Ovary (tissue), 9 donors: ENCODE results near the gene TMTC2. TPM values are rescaled to one million over a fixed set of nuclear protein-coding genes. Genes with fewer than 3 reads are reported as not detected.

Experiments used
- DNase-seq, 5 donors: peaks; one replicate each; pipeline ENCODE4 v3.0.0-alpha.2; 2019 to 2020
- H3K27ac ChIP-seq, 2 donors: fragments of 200-600 bp; one replicate each; pipeline versions ENCODE4 v1.5.1 to v1.8.0; 2019 to 2022
- H3K27me3 ChIP-seq: fragments of 200-600 bp; one replicate; pipeline ENCODE4 v1.8.0; 2022
- H3K36me3 ChIP-seq: fragments of 200-600 bp; sonication (generic); one replicate; pipeline ENCODE4 v1.5.1; 2019
- H3K4me1 ChIP-seq: one replicate; pipeline ENCODE4 v1.8.1; 2013; ENCODE audit warnings: mild to moderate bottlenecking, moderate library complexity; ENCODE audit not compliant: insufficient read depth
- H3K4me3 ChIP-seq: fragments of 200-600 bp; sonication (generic); one replicate; pipeline ENCODE4 v1.5.1; 2017
- H3K9me3 ChIP-seq, 2 donors: fragments of 200-600 bp in 1 of 2; sonication (generic) in 1 of 2; one replicate each; pipeline versions ENCODE4 v1.5.1 to v1.8.1; 2013 to 2019; ENCODE audit warnings: mild to moderate bottlenecking in 1 of 2, moderate library complexity in 1 of 2
- CTCF ChIP-seq, 3 donors: fragments of 450-650 bp in 2 of 3; fragments of 200-600 bp in 1 of 3; IDR thresholded peaks; one replicate each; pipeline versions ENCODE4 v1.5.1 to v1.8.0; 2016 to 2022; ENCODE audit warnings: antibody characterized with exemption in 3 of 3, mild to moderate bottlenecking in 1 of 3
- EP300 ChIP-seq: sonication (generic); formaldehyde crosslinking; IDR thresholded peaks from one replicate; pipeline ENCODE4 v1.6.1; 2017; ENCODE audit warnings: antibody characterized with exemption
- POLR2A ChIP-seq: fragments of 450-650 bp; IDR thresholded peaks from one replicate; pipeline ENCODE4 v1.6.1; 2017; ENCODE audit warnings: antibody characterized with exemption, mild to moderate bottlenecking, moderate library complexity
- WGBS, 3 donors: extraction: QIAGEN DNeasy Blood & Tissue Kit in 1 of 3; methylation state at CpG; one replicate each; pipeline versions ENCODE4 v1.1.5 to v1.1.7; 2013 to 2017; 5-methylcytosine and 5-hydroxymethylcytosine counted together
- intact Hi-C, 4 donors: fragments of 100-400 bp; cut with DNase I; formaldehyde crosslinking; loops; one replicate each; pipeline versions ENCODE4 v1.11.0 to v1.15.1; 2022 to 2023
- polyA plus RNA-seq, 2 donors: library from polyadenylated mRNA; stranded (reverse); fragments of 200-250 nt in 1 of 2; fragments of 350-450 nt in 1 of 2; fragmentation: Illumina TruSeq in 1 of 2; extraction: RNeasy Lipid Tissue Mini Kit (QIAGEN cat#74804) in 1 of 2; gene quantifications; one replicate each; pipeline ENCODE4 v1.2.3, GENCODE V29; 2013 to 2014
- total RNA-seq, 7 donors: library from RNA; depleted of rRNA in 2 of 7; stranded (reverse); fragments of >200 nt in 2 of 7; fragmentation: NEBNext Ultra II Directional in 3 of 7; extraction: Animal tissue kit (Norgen Biotek cat#: 25700) in 3 of 7; gene quantifications; one replicate each; pipeline versions ENCODE4 v1.1.0 to v1.2.4, GENCODE V29; 2016 to 2023
- donor health status: DM: no; HTN: no; CAD: no; lungs with moderate emphysema.
- donor health status: DM: no; HTN: no; CAD: no.
- donor health status: Bipolar disorder and iron deficiency.
- donor health status: DM: yes; HTN: yes; CAD: no.
- donor health status: DM: no; HTN: no; CAD: no.
- donor health status: DM: yes; HTN: yes; CAD: no.

TMTC2 gene
- total and polyA plus RNA-seq, 9 donors = 2.0 to 22.6 (median 5.6) TPM

GRCh38 chr12:82996168-82996812 lies 309.6 kb downstream of the TMTC2 start:
- no peak for TF ChIP-seq POLR2A
- no peak for TF ChIP-seq EP300
- TF ChIP-seq CTCF (IDR thresholded peaks at IDR 0.05) = no peak
- H3K27ac ChIP-seq = no peak overlapping the region
- H3K9me3 ChIP-seq = no peaks in the 10 kb centered on the region
- no peaks in the 10 kb centered on the region for H3K27me3 ChIP-seq
- no peaks in the 10 kb centered on the region for H3K4me1 ChIP-seq
- intact Hi-C loops = no loop called here
- no peaks in the 10 kb centered on the region for H3K36me3 ChIP-seq
- DNase-seq = no peak
- no peak overlapping the region for H3K4me3 ChIP-seq

GRCh38 chr12:82998509-82998908 lies 311.8 kb downstream of the TMTC2 start:
- intact Hi-C loops = no loop called here
- no peak for DNase-seq

GRCh38 chr12:83003026-83003425 lies 316.3 kb downstream of the TMTC2 start:
- H3K27ac ChIP-seq = no peak overlapping the region
- intact Hi-C loops = no loop called here
- no peaks in the 10 kb centered on the region for H3K9me3 ChIP-seq
- 46% methylated on average over 2 of the region's 2 CpGs for WGBS, 3 donors
- TF ChIP-seq CTCF (IDR thresholded peaks at IDR 0.05) (no peak), EP300 (no peak), POLR2A (no peak)
- no peaks in the 10 kb centered on the region for H3K36me3 ChIP-seq
- no peak for DNase-seq
- no peaks in the 10 kb centered on the region for H3K27me3 ChIP-seq
- no peak overlapping the region for H3K4me3 ChIP-seq
- no peaks in the 10 kb centered on the region for H3K4me1 ChIP-seq

More at GRCh38 chr12:82998509-82998908, 311.8 kb downstream of the TMTC2 start:
- Histone ChIP-seq H3K27ac (no peak overlapping the region), H3K4me3 (no peak overlapping the region), H3K9me3 (no peaks in the 10 kb centered on the region), H3K27me3 (no peaks in the 10 kb centered on the region), H3K4me1 (no peaks in the 10 kb centered on the region), H3K36me3 (no peaks in the 10 kb centered on the region)
- no peak for TF ChIP-seq CTCF (IDR thresholded peaks at IDR 0.05)
- TF ChIP-seq POLR2A = no peak
- TF ChIP-seq EP300 = no peak

- no peaks in the 10 kb centered on the region for H3K4me1 ChIP-seq
- peaks cover 0 to 8% of the 10 kb centered on the region in 2 donors for H3K9me3 ChIP-seq
- no peak for TF ChIP-seq EP300
- TF ChIP-seq POLR2A = no peak
- no peak for TF ChIP-seq CTCF (IDR thresholded peaks at IDR 0.05)
- no peak overlapping the region for H3K27ac ChIP-seq
- no peak overlapping the region for H3K4me3 ChIP-seq
- intact Hi-C loops = no loop called here
- no peaks in the 10 kb centered on the region for H3K27me3 ChIP-seq
- no peaks in the 10 kb centered on the region for H3K36me3 ChIP-seq
- WGBS, 3 donors = 95 to 96% (median 96%) methylated on average over 6 of the region's 6 CpGs
- no peak for DNase-seq
Measured at GRCh38 chr12:83005534-83006197, 319.0 kb downstream of the TMTC2 start.
